Measurements from ENCODE around the gene GRIA1.

The GRIA1 gene

GRCh38 chr5:153490118-153491037 is at the start of gene GRIA1:
Gene GRIA1 (plus strand): TSS chr5:153490670.
- DNase-seq (ENCODE audit: low read depth in 2 of 2), result no peak

- no peak for DNase-seq (ENCODE audit: low read depth in 2 of 2)
These were observed 44.4 kb upstream of the GRIA1 start for GRCh38 chr5:153445875-153446579.

- DNase-seq (ENCODE audit: low read depth in 2 of 2), result no peak
These were observed 42.9 kb upstream of the GRIA1 start for GRCh38 chr5:153447534-153447933.

- no peak for DNase-seq (ENCODE audit: low read depth in 2 of 2)
These were observed 34.1 kb upstream of the GRIA1 start for GRCh38 chr5:153456354-153456753.

GRCh38 chr5:153456993-153457392 is 33.5 kb upstream of the GRIA1 start:
- DNase-seq (ENCODE audit: low read depth in 2 of 2), result no peak

- no peak for DNase-seq (ENCODE audit: low read depth in 2 of 2)
These were observed 32.2 kb upstream of the GRIA1 start for GRCh38 chr5:153458268-153458667.

GRCh38 chr5:153459051-153459743 is 31.3 kb upstream of the GRIA1 start:
- no peak for DNase-seq (ENCODE audit: low read depth in 2 of 2)

- DNase-seq (ENCODE audit: low read depth in 2 of 2), result no peak
These were observed 30.0 kb upstream of the GRIA1 start for GRCh38 chr5:153460421-153460820.

- DNase-seq (ENCODE audit: low read depth in 2 of 2), result no peak
These were observed 29.1 kb upstream of the GRIA1 start for GRCh38 chr5:153461341-153461740.

- DNase-seq (ENCODE audit: low read depth in 2 of 2), result no peak
These were observed 26.7 kb upstream of the GRIA1 start for GRCh38 chr5:153463806-153464205.

- DNase-seq (ENCODE audit: low read depth in 2 of 2), result no peak
These were observed 22.9 kb upstream of the GRIA1 start for GRCh38 chr5:153467546-153467945.

- no peak for DNase-seq (ENCODE audit: low read depth in 2 of 2)
These were observed 21.0 kb upstream of the GRIA1 start for GRCh38 chr5:153469423-153469822.

GRCh38 chr5:153470736-153471135 is 19.7 kb upstream of the GRIA1 start:
- DNase-seq (ENCODE audit: low read depth in 2 of 2), result no peak

GRCh38 chr5:153476767-153477166 is 13.7 kb upstream of the GRIA1 start:
- no peak for DNase-seq (ENCODE audit: low read depth in 2 of 2)

GRCh38 chr5:153480401-153480800 is 10.1 kb upstream of the GRIA1 start:
- no peak for DNase-seq (ENCODE audit: low read depth in 2 of 2)

- no peak for DNase-seq (ENCODE audit: low read depth in 2 of 2)
These were observed 7.0 kb upstream of the GRIA1 start for GRCh38 chr5:153483482-153483881.

GRCh38 chr5:153485641-153486040 is 4.8 kb upstream of the GRIA1 start:
- DNase-seq (ENCODE audit: low read depth in 2 of 2), result no peak

GRCh38 chr5:153486771-153487170 is 3.7 kb upstream of the GRIA1 start:
- DNase-seq (ENCODE audit: low read depth in 2 of 2), result no peak

- no peak for DNase-seq (ENCODE audit: low read depth in 2 of 2)
These were observed 859 bp upstream of the GRIA1 start for GRCh38 chr5:153489611-153490010.

GRCh38 chr5:153491038-153491744 is 721 bp downstream of the GRIA1 start:
- no peak for DNase-seq (ENCODE audit: low read depth in 2 of 2)

- no peak for DNase-seq (ENCODE audit: low read depth in 2 of 2)
These were observed 1.4 kb downstream of the GRIA1 start for GRCh38 chr5:153491856-153492255.

- DNase-seq (ENCODE audit: low read depth in 2 of 2), result no peak
These were observed 6.4 kb downstream of the GRIA1 start for GRCh38 chr5:153496835-153497234.
